ENCODE measurements around the gene SLC1A7.

Gene SLC1A7

GRCh38 chr1:53065391-53065790 is 77.0 kb downstream of the SLC1A7 start:
- TF ChIP-seq, protein P1, sequence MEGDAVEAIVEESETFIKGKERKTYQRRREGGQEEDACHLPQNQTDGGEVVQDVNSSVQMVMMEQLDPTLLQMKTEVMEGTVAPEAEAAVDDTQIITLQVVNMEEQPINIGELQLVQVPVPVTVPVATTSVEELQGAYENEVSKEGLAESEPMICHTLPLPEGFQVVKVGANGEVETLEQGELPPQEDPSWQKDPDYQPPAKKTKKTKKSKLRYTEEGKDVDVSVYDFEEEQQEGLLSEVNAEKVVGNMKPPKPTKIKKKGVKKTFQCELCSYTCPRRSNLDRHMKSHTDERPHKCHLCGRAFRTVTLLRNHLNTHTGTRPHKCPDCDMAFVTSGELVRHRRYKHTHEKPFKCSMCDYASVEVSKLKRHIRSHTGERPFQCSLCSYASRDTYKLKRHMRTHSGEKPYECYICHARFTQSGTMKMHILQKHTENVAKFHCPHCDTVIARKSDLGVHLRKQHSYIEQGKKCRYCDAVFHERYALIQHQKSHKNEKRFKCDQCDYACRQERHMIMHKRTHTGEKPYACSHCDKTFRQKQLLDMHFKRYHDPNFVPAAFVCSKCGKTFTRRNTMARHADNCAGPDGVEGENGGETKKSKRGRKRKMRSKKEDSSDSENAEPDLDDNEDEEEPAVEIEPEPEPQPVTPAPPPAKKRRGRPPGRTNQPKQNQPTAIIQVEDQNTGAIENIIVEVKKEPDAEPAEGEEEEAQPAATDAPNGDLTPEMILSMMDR (IDR thresholded peaks at IDR 0.05; ENCODE audit: low read depth, low read length) = no peak

GRCh38 chr1:53063744-53064515 is 78.5 kb downstream of the SLC1A7 start:
- DNase-seq (ENCODE audit: low read depth in 2 of 2) = no peak
- TF ChIP-seq, protein P1 (IDR thresholded peaks at IDR 0.05; ENCODE audit: low read depth, low read length) = no peak
- H3K4me3 ChIP-seq (replicated peaks in 1 of 2; ENCODE audit: low read depth in 2 of 2, low read length in 2 of 2) = no peak overlapping the region

More at GRCh38 chr1:53065391-53065790, 77.0 kb downstream of the SLC1A7 start:
- no peak for DNase-seq (ENCODE audit: low read depth in 2 of 2)
- H3K4me3 ChIP-seq (replicated peaks in 1 of 2; ENCODE audit: low read depth in 2 of 2, low read length in 2 of 2) = no peak overlapping the region

- TF ChIP-seq, protein P1 (IDR thresholded peaks at IDR 0.05; ENCODE audit: low read depth, low read length) = no peak
- peak overlapping the region; percentile 59 to 78 for H3K4me3 ChIP-seq (replicated peaks in 1 of 2; ENCODE audit: low read depth in 2 of 2, low read length in 2 of 2)
- DNase-seq (ENCODE audit: low read depth in 2 of 2) = no peak
Observed at GRCh38 chr1:53062708-53063591, 79.5 kb downstream of the SLC1A7 start.

DNA sequence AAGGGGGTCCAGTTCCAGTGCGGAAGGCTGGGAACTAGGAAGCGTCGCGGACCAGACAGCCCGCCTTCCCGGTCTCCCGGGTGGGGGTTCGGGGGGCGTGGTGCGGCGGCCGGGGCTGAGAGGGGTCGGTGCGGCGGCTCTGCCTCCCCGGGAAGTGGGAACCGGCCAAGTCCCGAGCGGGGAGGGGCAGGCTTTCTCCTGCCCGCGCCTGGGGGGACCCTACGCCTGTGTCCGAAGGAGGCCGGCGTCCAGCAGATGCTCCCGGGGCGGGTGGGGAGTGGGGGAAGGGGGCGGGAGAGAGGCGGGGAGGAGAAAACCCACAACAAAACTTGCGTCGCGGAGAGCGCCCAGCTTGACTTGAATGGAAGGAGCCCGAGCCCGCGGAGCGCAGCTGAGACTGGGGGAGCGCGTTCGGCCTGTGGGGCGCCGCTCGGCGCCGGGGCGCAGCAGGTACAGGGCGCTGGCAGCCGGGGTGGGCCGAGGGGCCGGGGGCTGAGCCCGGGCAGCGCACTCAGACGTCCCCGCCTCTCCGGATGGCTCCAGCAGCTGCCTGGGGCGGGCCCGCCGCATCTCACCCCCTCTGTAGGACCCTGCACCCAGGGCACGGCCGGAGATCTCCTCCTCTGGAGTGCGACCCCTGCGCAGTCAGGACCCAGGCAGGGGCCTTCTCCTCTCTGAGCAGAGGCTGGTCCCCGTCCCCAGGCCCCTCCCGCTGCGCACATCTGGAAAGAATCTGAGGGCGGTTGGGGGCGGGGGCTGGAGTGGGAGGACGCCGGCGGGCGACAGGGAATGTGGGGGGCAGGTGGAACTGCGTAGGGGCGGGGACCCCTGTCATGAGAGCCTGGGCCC is 80.4 kb downstream of the SLC1A7 start, which contains the start of gene PODN:
PODN (plus strand) TSS at position 355 of the 849 bp plus-strand sequence. CDS start 7,643 bp downstream, outside the sequence.
- peak; percentile 29 to 58 for DNase-seq (ENCODE audit: low read depth in 2 of 2)
- TF ChIP-seq, protein P1 (IDR thresholded peaks at IDR 0.05; ENCODE audit: low read depth, low read length) = no peak
- peak within 1 kb of the TSS; percentile 59 to 78 for H3K4me3 ChIP-seq (replicated peaks in 1 of 2; ENCODE audit: low read depth in 2 of 2, low read length in 2 of 2)

GRCh38 chr1:53061123-53061858 is 81.1 kb downstream of the SLC1A7 start:
- TF ChIP-seq, protein P1 (IDR thresholded peaks at IDR 0.05; ENCODE audit: low read depth, low read length) = no peak
- peak in 1 of 2 donors; percentile 70 for DNase-seq (ENCODE audit: low read depth in 2 of 2)
- peak overlapping the region; percentile 59 to 78 for H3K4me3 ChIP-seq (replicated peaks in 1 of 2; ENCODE audit: low read depth in 2 of 2, low read length in 2 of 2)
